ENCODE data around the gene TNFAIP8.

- TF ChIP-seq CTCF (IDR thresholded peaks at IDR 0.05) (no peak), POLR2A (IDR thresholded peaks at IDR 0.05) (no peak)
These were observed 11.6 kb upstream of the TNFAIP8 start for GRCh38 chr5:119344231-119344630.

Data from esophagus squamous epithelium (tissue), 4 donors.